DMS153 treated with DMSO at 0.1 percent for 48 hours (cell line): Measurements from ENCODE around the gene FKBP2.
A peak's percentile ranks its signal among the peaks of the same experiment; 100 is the strongest.
"Not testable (repeated sequence)": the region's sequence is repeated elsewhere in the genome, so short reads cannot be mapped to it uniquely, and the experiment has no call there.

Source experiments
- DNase-seq: peaks from one replicate; lab custom pipeline; 2025; ENCODE audit not compliant: unreplicated experiment; lab: John Stamatoyannopoulos, UW

The FKBP2 gene

GRCh38 chr11:64233913-64234586, 6.8 kb upstream of the FKBP2 start, which contains the start of gene VEGFB:
TSS of gene VEGFB (plus strand) at chr11:64234584. CDS start at chr11:64234834, 250 bp downstream.
- DNase-seq: no peak

- no peak for DNase-seq
Observed at GRCh38 chr11:64234647-64235379, 6.1 kb upstream of the FKBP2 start.

GRCh38 chr11:64235437-64236161, 5.3 kb upstream of the FKBP2 start:
- DNase-seq: no peak

GRCh38 chr11:64237484-64237951, 3.4 kb upstream of the FKBP2 start:
- peak; percentile 96 for DNase-seq

GRCh38 chr11:64238076-64238475, 2.8 kb upstream of the FKBP2 start:
- no peak for DNase-seq

- no peak for DNase-seq
Observed at GRCh38 chr11:64238999-64239398, 1.9 kb upstream of the FKBP2 start.

- DNase-seq: no peak
Observed at GRCh38 chr11:64239662-64240434, 1.0 kb upstream of the FKBP2 start.

GRCh38 chr11:64241241-64241490, 271 bp downstream of the FKBP2 start:
- DNase-seq: peak; percentile 96

GRCh38 chr11:64241491-64242374, 838 bp downstream of the FKBP2 start:
- DNase-seq: no peak

- no peak for DNase-seq
Observed at GRCh38 chr11:64243236-64243854, 2.5 kb downstream of the FKBP2 start.

- DNase-seq: no peak
Observed at GRCh38 chr11:64244107-64244506, 3.2 kb downstream of the FKBP2 start.

GRCh38 chr11:64244966-64245365, 4.1 kb downstream of the FKBP2 start:
- no peak for DNase-seq

- DNase-seq: no peak
Observed at GRCh38 chr11:64245401-64245796, 4.5 kb downstream of the FKBP2 start.

GRCh38 chr11:64245797-64246620, 5.1 kb downstream of the FKBP2 start:
- no peak for DNase-seq

- not testable (repeated sequence) for DNase-seq
Observed at GRCh38 chr11:64246621-64246870, 5.7 kb downstream of the FKBP2 start.

- DNase-seq: peak; percentile 72
Observed at GRCh38 chr11:64246871-64247728, 6.2 kb downstream of the FKBP2 start, which contains the start of gene PPP1R14B. TSS of gene PPP1R14B (minus strand) at chr11:64246943. CDS start at chr11:64246673, 270 bp downstream.

- no peak for DNase-seq
Observed at GRCh38 chr11:64247729-64248531, 7.0 kb downstream of the FKBP2 start.
